Thoracic aorta endothelial cell (primary cell): ENCODE results near the gene GOLGA6L24. TPM values are rescaled to one million over a fixed set of nuclear protein-coding genes. Genes with fewer than 3 reads are reported as not detected.

ENCODE experiments used
- small RNA-seq: library from RNA; depleted of rRNA; stranded (forward); fragments of <200 nt; gene quantifications from one replicate; pipeline ENCODE3, GENCODE V24; 2012
- total RNA-seq: library from RNA; depleted of rRNA; stranded (reverse); fragments of >200 nt; gene quantifications from 2 replicates; pipeline ENCODE4 v1.2.3, GENCODE V29; 2012

GOLGA6L24 gene, protein sequence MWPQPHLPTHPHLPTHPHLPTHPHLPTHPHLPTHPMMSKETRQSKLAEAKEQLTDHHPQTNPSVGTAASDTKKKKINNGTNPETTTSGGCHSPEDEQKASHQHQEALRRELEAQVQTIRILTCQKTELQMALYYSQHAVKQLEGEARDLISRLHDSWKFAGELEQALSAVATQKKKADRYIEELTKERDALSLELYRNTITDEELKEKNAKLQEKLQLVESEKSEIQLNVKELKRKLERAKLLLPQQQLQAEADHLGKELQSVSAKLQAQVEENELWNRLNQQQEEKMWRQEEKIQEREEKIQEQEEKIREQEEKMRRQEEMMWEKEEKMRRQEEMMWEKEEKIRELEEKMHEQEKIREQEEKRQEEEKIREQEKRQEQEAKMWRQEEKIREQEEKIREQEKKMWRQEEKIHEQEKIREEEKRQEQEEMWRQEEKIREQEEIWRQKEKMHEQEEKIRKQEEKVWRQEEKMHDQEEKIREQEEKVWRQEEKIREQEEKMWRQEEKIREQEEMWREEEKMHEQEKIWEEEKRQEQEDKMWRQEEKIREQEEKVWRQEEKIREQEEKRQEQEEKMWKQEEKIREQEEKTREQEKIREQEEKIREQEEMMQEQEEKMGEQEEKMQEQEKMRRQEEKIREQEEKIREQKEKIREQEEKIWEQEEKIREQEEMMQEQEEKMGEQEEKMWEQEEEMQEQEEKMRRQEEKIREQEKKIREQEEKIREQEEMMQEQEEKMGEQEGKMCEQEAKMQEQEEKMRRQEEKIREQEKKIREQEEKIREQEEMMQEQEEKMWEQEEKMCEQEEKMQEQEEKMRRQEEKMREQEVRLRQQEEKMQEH
- not detected in 2 replicates for total RNA-seq

DNA sequence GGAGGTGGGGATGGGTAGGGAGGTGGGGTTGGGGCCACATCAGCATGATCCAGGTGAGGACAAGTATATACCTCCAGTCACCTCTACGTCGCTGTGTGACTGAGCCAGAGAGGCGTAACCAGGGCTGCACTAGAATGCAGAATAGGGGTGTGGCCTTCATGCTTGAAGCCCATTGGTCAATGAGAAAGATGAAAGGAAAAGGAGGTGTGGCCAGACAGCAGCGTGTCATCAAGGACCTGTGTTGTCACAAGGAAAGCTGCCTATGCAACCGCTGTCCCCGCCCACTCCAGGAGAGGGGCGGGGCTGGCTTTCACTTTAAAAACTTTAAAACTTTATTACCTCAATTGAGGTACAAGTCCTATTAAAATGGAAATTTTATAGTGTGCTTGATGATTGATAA lies at the start of gene GOLGA6L24:
GOLGA6L24 (minus strand) TSS at position 101 of the 400 bp plus-strand sequence; CDS start at position 40, 61 bp downstream.

DNA sequence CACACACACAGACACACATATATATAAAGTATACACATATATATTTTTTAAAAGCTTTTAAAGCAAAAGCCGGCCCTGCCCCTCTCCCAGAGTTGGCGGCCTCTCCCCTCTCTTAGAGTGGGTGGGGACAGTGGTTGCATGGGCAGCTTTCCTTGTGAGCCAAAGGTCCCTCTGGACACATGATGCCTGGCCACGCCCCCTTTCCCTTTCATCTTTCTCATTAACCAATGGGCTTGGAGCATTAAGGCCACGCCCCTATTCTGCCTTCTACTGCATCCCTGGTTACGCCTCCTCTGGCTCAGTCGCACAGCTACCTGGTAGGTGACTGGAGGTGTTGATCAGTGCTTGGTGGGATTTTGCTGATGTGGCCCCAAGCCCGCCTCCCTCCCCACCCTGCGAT lies 20.5 kb upstream of the GOLGA6L24 start, which contains the start of gene GOLGA8F:
GOLGA8F (plus strand) TSS at position 301 of the 400 bp plus-strand sequence; CDS start at position 399, 98 bp downstream.

DNA sequence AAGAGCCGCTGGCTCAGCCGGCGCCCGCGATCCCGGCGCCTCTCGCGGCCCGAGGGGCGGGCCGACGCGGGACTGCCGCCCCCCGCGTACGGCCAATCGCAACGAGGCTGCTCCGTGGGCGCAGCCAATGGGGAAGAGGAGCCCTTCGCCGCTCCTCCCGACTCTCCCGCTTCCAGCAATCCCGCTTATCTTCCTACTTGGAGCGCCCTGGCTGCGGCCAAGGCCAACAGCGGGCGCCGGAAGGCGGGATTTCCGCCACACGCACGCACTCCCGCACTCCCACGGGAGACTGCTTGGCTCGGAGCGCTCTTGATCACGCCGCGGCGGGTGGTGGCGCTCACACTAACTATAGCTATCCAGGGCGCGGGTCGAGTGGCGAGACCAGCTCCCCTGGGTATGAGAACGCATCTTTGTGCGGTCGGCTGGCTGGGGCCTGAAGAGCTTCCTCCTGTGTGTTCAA lies 35.7 kb downstream of the GOLGA6L24 start, which contains the start of gene HERC2:
HERC2 (minus strand) TSS at position 51 of the 460 bp plus-strand sequence. CDS start 746 bp downstream, outside the sequence.

Small RNAs within 50 kb of the gene (small RNA-seq; reads per million reads assigned to genes)
- gene AC091304.5, result not detected
- gene RN7SL238P, result not detected

Other genes starting within 250 kb of the GOLGA6L24 start
- 56.1 and 72.5 TPM in 2 replicates for gene HERC2, start 35.9 kb downstream of the GOLGA6L24 start, total RNA-seq
- gene GOLGA8F, start 20.6 kb upstream of the GOLGA6L24 start, total RNA-seq, result not detected in 2 replicates
- not detected in 2 replicates for gene GOLGA8G, start 174.9 kb upstream of the GOLGA6L24 start, total RNA-seq
- gene GOLGA6L25, start 195.5 kb upstream of the GOLGA6L24 start, total RNA-seq, result not detected in 2 replicates